Fibroblast of villous mesenchyme (primary cell): ENCODE measurements around the gene SLC1A2. TPM values are rescaled to one million over a fixed set of nuclear protein-coding genes. Genes with fewer than 3 reads are reported as not detected.

Experiments
- DNase-seq: peaks from one replicate; pipeline ENCODE4 v3.0.0-alpha.2; 2010; ENCODE audit warnings: low read depth
- H3K4me3 ChIP-seq: 2 replicates; pipeline ENCODE4 v1.5.1; 2011; ENCODE audit warnings: low read depth, mild to moderate bottlenecking, low read length
- CTCF ChIP-seq: IDR thresholded peaks from 2 replicates; pipeline ENCODE4 v1.5.1; 2012; ENCODE audit warnings: low read depth, mild to moderate bottlenecking, low read length; ENCODE audit not compliant: insufficient read depth
- total RNA-seq: library from RNA; depleted of rRNA; stranded (reverse); fragments of >200 nt; gene quantifications from 2 replicates; pipeline ENCODE4 v1.2.3, GENCODE V29; 2012

Gene SLC1A2
- total RNA-seq, 1 donor: 23.7 TPM

- no peak for DNase-seq
- H3K4me3 ChIP-seq: no peak overlapping the region
Observed at GRCh38 chr11:35363246-35363801, 56.0 kb downstream of the SLC1A2 start.

GRCh38 chr11:35362521-35362980, 56.8 kb downstream of the SLC1A2 start:
- TF ChIP-seq CTCF: no peak
- no peak overlapping the region for H3K4me3 ChIP-seq
- DNase-seq: peak; percentile 48

More at GRCh38 chr11:35363246-35363801, 56.0 kb downstream of the SLC1A2 start:
- TF ChIP-seq CTCF: no peak

DNA sequence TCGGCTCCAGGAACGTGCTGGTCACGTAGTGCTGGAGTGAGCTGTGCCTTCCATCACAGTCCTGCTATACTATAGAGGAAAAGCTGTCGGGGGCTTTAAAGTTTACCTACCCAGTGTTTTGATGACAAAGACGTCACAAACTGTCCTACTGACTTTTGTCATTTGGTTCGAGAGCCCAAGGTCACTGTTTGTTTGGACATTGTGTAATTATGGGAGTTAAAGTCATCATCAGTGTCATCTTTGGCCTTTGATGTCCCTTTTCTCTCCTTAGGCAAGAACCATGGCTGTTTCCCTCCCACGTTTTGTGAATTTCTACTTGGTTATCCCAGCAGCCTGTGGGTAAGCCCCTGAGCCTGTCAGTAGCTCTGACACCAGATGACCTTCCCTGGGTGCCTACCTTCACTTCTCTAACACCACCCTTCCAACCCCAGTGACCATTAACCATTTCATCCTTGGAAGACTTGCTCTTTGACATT, 59.3 kb downstream of the SLC1A2 start:
- DNase-seq: peak; percentile 36
- no peak for TF ChIP-seq CTCF
- H3K4me3 ChIP-seq: no peak overlapping the region

DNA sequence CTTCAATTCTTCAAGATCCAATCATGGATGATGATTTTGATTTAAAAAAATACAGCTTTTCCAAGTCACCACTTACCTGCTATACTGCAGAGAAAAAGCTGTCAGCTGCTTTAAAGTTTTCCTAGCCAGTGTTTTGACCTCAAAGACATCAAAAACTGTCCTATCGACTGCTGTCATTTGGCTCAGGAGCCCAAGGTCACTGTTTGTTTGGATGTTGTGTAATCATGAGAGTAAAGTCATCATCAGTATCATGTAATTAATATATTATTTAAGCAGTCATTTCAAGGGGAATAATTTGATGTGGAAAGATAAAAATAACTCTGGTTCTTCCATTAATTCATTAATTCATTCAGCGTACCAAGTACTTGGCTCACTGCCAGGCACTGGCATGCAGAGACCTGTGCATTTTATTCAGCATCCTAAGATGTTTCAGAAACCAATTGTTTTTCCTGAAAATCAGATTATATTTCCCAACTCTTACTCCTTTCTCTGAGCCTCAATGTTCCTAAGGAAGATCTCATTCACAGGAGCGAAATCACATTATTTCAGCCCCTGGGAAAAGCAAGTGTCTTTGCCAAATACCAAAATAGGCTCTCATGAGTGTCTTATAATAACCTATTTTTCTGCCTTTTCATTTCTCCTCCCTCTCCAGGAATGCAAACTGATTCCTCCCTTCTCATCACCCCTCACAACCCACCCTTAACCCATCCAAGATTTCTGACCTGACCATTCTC, 59.9 kb downstream of the SLC1A2 start:
- H3K4me3 ChIP-seq: no peak overlapping the region
- DNase-seq: no peak
- TF ChIP-seq CTCF: no peak

GRCh38 chr11:35358391-35358790, 61.0 kb downstream of the SLC1A2 start:
- no peak for TF ChIP-seq CTCF
- no peak overlapping the region for H3K4me3 ChIP-seq
- DNase-seq: no peak

DNA sequence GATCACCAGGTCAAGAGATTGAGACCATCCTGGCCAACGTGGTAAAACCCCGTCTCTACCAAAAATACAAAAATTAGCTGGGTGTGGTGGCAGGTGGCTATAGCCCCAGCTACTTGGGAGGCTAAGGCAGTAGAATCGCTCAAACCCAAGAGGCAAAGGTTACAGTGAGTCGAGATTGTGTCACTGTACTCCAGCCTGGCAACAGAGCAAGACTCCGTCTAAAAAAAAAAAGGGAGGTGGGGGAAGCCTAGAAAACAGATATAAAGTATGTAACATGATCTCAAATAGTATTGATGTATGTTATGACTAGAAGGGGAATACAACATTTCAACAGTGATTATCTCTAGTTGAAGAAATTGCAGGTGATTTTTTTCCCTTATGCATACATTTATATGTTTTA, 61.4 kb downstream of the SLC1A2 start:
- H3K4me3 ChIP-seq: no peak overlapping the region
- TF ChIP-seq CTCF: no peak
- no peak for DNase-seq
